NB4 (cell line): ENCODE results near the gene KLK5.

ENCODE experiments used
- DNase-seq: peaks from one replicate; pipeline ENCODE4 v3.0.0; 2010; ENCODE audit warnings: low read depth
- H3K4me3 ChIP-seq: one replicate; pipeline ENCODE4 v1.5.1; 2011; ENCODE audit warnings: mild to moderate bottlenecking, low read depth, low read length, moderate library complexity
- MYC ChIP-seq: IDR thresholded peaks from 2 replicates; pipeline ENCODE4 v1.6.1; 2011; ENCODE audit warnings: low read depth, low read length
- POLR2A ChIP-seq: IDR thresholded peaks from 2 replicates; pipeline ENCODE4 v1.6.1; 2011; ENCODE audit warnings: mild to moderate bottlenecking; ENCODE audit not compliant: insufficient read length; ENCODE audit errors: extremely low read depth
- TF ChIP-seq, protein P1 (sequence below): IDR thresholded peaks from one replicate; pipeline ENCODE4 v1.5.1; 2012; ENCODE audit warnings: low read depth, low read length
- TF ChIP-seq, protein P2 (sequence below): IDR thresholded peaks from 2 replicates; pipeline ENCODE4 v1.6.1; 2011; ENCODE audit warnings: low read depth, low read length

Gene KLK5

DNA sequence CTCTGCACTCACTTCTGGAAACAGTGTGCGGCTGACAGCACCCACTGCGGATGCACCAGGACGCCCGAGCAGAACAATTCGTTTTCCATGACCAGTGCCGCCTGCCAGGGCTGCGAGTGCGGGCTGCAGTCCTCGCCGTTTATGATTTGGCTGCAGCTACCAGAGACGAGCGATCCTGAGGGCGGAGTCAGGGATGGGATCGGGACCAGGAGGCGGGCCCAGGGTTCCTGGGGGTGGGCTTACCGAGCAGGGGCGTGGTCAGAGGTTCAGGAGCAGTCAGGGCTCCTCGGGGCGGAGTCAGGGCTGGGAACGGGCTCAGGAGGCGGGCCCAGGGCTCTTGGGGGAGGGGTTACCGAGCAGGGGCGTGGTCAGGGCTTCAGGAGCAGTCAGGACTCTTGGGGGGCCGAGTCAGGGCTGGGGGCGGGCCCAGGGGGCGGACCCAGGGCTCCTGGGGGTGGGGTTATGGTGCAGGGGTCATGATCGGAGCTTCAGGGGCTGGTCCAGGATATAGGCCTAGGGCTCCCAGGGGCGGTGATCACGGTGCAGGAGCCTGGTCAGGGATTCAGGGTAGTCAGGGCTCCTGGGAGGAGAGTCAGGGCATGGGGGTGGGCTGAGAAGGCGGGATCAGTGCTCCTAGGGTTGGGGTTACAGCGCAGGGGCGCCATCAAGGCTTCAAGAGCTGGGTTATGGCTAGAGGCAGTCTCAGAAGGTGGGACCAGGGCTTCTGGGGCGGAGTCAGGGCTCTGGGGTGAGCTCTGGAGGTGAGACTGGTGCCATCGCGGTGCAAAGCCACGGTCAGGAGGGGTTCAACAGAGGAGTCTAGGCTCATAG, 43.4 kb downstream of the KLK5 start:
- TF ChIP-seq, protein P1, sequence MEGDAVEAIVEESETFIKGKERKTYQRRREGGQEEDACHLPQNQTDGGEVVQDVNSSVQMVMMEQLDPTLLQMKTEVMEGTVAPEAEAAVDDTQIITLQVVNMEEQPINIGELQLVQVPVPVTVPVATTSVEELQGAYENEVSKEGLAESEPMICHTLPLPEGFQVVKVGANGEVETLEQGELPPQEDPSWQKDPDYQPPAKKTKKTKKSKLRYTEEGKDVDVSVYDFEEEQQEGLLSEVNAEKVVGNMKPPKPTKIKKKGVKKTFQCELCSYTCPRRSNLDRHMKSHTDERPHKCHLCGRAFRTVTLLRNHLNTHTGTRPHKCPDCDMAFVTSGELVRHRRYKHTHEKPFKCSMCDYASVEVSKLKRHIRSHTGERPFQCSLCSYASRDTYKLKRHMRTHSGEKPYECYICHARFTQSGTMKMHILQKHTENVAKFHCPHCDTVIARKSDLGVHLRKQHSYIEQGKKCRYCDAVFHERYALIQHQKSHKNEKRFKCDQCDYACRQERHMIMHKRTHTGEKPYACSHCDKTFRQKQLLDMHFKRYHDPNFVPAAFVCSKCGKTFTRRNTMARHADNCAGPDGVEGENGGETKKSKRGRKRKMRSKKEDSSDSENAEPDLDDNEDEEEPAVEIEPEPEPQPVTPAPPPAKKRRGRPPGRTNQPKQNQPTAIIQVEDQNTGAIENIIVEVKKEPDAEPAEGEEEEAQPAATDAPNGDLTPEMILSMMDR = no peak
- no peak for TF ChIP-seq MYC
- TF ChIP-seq POLR2A = no peak
- TF ChIP-seq, protein P2, sequence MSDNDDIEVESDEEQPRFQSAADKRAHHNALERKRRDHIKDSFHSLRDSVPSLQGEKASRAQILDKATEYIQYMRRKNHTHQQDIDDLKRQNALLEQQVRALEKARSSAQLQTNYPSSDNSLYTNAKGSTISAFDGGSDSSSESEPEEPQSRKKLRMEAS = no peak
- DNase-seq = peak; percentile 33
- no peak overlapping the region for H3K4me3 ChIP-seq

GRCh38 chr19:50908336-50908735, 44.5 kb downstream of the KLK5 start:
- TF ChIP-seq, protein P1 = no peak
- TF ChIP-seq MYC = no peak
- no peak for TF ChIP-seq POLR2A
- TF ChIP-seq, protein P2 = no peak
- DNase-seq = no peak
- H3K4me3 ChIP-seq = no peak overlapping the region

- no peak overlapping the region for H3K4me3 ChIP-seq
- peak; percentile 43 for DNase-seq
- TF ChIP-seq, protein P2 = no peak
- TF ChIP-seq, protein P1 = peak; percentile 52
These were observed 46.6 kb downstream of the KLK5 start for GRCh38 chr19:50906217-50906616.

DNA sequence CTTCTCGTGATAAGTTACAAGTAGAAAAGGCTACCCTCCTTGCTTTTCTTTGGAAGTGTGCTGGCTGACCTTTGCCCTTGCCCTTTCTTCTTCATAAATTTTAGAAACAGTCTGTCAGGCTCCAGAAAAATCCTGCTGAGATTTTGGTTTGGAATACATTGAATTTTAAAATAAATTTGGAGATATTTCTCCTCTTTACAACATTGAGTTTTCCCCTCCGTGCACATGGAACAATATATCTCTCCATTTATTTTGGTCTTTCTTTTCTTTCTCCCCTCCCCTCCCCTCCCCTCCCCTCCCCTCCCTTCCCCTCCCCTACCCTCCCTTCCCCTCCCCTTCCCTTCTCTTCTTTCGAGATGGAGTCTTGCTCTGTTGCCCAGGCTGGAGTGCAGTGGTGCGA, 50.2 kb downstream of the KLK5 start:
- no peak overlapping the region for H3K4me3 ChIP-seq
- no peak for DNase-seq
- TF ChIP-seq, protein P1 = no peak
- TF ChIP-seq, protein P2 = no peak
- TF ChIP-seq POLR2A (no peak), MYC (no peak)

GRCh38 chr19:50899569-50899968, 53.3 kb downstream of the KLK5 start:
- H3K4me3 ChIP-seq = no peak overlapping the region
- TF ChIP-seq, protein P2 = no peak
- TF ChIP-seq, protein P1 = no peak
- TF ChIP-seq MYC = no peak
- TF ChIP-seq POLR2A = no peak
- DNase-seq = peak; percentile 48
